Sigmoid colon (tissue), 4 donors: ENCODE data around the gene TBC1D8.

Experiments used
- EP300 ChIP-seq, 4 donors: sonication (generic); formaldehyde crosslinking; IDR thresholded peaks; one replicate each; pipeline ENCODE4 v1.6.1; 2017; ENCODE audit warnings: antibody characterized with exemption in 4 of 4
- POLR2A ChIP-seq, 2 donors: fragments of 450-650 bp; IDR thresholded peaks; one replicate each; pipeline ENCODE4 v1.6.1; 2016; ENCODE audit warnings: antibody characterized with exemption in 2 of 2, mild to moderate bottlenecking in 2 of 2, moderate library complexity in 2 of 2
- POLR2AphosphoS5 ChIP-seq, 4 donors: sonication (generic); formaldehyde crosslinking; IDR thresholded peaks; one replicate each; pipeline ENCODE4 v1.6.1; 2017; ENCODE audit warnings: antibody characterized with exemption in 4 of 4
- TF ChIP-seq, protein P1 (sequence below), 4 experiments: fragments of 450-650 bp in 3 of 4; fragments of 200-600 bp in 1 of 4; IDR thresholded peaks; one replicate each; pipeline ENCODE4 v1.5.1; 2016 to 2019; ENCODE audit warnings: antibody characterized with exemption in 4 of 4, mild to moderate bottlenecking in 3 of 4, moderate library complexity in 2 of 4

- TF ChIP-seq, protein P1, sequence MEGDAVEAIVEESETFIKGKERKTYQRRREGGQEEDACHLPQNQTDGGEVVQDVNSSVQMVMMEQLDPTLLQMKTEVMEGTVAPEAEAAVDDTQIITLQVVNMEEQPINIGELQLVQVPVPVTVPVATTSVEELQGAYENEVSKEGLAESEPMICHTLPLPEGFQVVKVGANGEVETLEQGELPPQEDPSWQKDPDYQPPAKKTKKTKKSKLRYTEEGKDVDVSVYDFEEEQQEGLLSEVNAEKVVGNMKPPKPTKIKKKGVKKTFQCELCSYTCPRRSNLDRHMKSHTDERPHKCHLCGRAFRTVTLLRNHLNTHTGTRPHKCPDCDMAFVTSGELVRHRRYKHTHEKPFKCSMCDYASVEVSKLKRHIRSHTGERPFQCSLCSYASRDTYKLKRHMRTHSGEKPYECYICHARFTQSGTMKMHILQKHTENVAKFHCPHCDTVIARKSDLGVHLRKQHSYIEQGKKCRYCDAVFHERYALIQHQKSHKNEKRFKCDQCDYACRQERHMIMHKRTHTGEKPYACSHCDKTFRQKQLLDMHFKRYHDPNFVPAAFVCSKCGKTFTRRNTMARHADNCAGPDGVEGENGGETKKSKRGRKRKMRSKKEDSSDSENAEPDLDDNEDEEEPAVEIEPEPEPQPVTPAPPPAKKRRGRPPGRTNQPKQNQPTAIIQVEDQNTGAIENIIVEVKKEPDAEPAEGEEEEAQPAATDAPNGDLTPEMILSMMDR (IDR thresholded peaks at IDR 0.05) = no peak
- TF ChIP-seq EP300 (IDR thresholded peaks at IDR 0.05) (no peak), POLR2AphosphoS5 (IDR thresholded peaks at IDR 0.05) (no peak), POLR2A (IDR thresholded peaks at IDR 0.05) (no peak)
These were observed 86.2 kb downstream of the TBC1D8 start for GRCh38 chr2:101064868-101065549.
